GM13976 (cell line): Measurements from ENCODE around the gene SCT.

ENCODE experiments used
- DNase-seq: peaks from one replicate; pipeline ENCODE4 v3.0.0; 2012; ENCODE audit warnings: low spot score
- in situ Hi-C: fragments of 300-500 bp; cut with MboI; formaldehyde crosslinking; loops from one replicate; pipeline ENCODE4 v1.12.0; 2022; ENCODE audit warnings: low sequenced_read_pairs, mixed read lengths, inconsistent platforms; ENCODE audit not compliant: unreplicated experiment
- TF ChIP-seq, protein P1 (sequence below): IDR thresholded peaks from 2 replicates; pipeline ENCODE4 v1.5.1; 2012; ENCODE audit warnings: borderline replicate concordance, mild to moderate bottlenecking; ENCODE audit not compliant: insufficient read depth; ENCODE audit errors: extremely low read depth, missing control alignments, control extremely low read depth

The SCT gene

GRCh38 chr11:617199-617911 lies 9.6 kb downstream of the SCT start:
- no peak for DNase-seq
- in situ Hi-C loops, result no loop called here
- TF ChIP-seq, protein P1, sequence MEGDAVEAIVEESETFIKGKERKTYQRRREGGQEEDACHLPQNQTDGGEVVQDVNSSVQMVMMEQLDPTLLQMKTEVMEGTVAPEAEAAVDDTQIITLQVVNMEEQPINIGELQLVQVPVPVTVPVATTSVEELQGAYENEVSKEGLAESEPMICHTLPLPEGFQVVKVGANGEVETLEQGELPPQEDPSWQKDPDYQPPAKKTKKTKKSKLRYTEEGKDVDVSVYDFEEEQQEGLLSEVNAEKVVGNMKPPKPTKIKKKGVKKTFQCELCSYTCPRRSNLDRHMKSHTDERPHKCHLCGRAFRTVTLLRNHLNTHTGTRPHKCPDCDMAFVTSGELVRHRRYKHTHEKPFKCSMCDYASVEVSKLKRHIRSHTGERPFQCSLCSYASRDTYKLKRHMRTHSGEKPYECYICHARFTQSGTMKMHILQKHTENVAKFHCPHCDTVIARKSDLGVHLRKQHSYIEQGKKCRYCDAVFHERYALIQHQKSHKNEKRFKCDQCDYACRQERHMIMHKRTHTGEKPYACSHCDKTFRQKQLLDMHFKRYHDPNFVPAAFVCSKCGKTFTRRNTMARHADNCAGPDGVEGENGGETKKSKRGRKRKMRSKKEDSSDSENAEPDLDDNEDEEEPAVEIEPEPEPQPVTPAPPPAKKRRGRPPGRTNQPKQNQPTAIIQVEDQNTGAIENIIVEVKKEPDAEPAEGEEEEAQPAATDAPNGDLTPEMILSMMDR, result no peak

GRCh38 chr11:616320-617198 lies 10.4 kb downstream of the SCT start:
- TF ChIP-seq, protein P1, result no peak
- no peak for DNase-seq
- in situ Hi-C loops, result no loop called here

DNA sequence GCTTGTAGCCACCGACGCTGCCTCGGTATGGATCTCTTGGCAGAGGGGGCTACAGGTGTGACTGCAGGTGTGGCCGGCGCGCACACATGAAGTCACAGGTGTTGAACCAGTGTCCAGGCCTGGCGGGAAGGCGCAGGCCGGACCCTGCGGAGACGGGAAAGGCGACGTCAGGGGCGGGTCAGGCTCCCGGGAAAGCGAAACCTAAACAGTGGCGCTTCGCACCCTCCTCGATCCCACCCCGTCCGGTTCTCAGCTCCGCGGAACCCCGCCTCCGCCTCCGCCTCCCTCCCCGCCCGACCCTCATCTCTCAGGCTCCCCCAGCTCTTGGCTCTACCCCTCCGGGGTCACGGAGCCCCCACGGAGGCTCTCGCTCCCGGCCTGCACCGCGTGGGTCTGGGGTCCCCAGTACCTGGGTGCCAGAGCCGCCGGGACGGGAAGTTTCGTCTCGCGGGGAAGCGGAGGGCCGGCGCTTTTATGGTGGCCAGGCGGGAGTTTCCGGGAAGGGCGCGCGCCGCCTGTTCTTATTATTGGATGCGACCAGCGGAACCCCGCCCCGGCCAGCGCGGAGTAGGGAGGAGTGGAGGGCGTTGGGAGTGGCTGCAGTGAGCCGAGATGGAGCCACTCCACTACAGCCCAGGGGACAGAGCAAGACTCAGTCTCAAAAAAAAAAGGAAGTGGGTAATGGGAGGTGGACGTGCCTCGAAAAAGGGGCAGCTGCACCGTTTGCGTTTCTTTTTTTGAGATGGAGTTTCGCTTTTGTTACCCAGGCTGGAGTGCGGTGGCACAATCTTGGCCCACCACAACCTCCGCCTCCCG lies 11.3 kb downstream of the SCT start, which contains the start of gene IRF7:
IRF7 (minus strand) TSS at position 447 of the 816 bp plus-strand sequence. CDS start 586 bp downstream, outside the sequence.
- TF ChIP-seq, protein P1, result no peak
- peak; percentile 96 for DNase-seq
- in situ Hi-C loops, result no loop called here

GRCh38 chr11:614623-615503 lies 12.1 kb downstream of the SCT start:
- TF ChIP-seq, protein P1, result no peak
- in situ Hi-C loops, result no loop called here
- DNase-seq, result no peak

DNA sequence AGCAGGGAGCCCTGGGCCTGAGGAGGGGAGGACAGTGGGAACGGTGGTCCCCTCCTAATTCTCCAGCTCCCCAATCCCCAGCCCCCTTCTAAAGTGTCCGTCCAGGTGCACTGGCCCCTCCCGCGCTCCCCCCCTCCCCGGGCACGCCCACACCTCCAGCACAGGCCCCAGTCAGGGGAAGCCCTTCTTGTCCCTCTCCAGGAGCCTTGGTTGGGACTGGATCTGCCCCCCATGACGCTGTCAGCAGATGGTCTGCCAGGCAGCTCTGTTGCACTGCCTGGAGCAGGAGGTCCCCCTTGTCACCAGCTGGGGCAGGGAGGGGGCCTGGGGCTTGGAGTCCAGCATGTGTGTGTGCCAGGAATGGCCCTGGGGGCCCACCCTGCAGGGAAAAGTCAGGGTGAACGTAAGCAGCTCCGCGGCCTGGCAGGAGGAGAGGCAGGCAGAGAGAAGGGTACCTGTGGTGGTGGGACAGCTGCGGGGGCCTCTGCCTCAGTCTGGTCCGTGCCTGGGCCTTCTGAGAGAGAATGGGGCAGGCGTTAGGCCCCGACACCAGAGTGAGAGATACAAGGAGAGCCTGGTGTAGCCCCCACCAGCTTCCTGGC lies 12.9 kb downstream of the SCT start:
- in situ Hi-C loops, result no loop called here
- TF ChIP-seq, protein P1, result no peak
- no peak for DNase-seq
